SHP77 treated with DMSO at 0.1 percent for 48 hours (cell line): ENCODE measurements around the gene KLHL29.
"Not testable (repeated sequence)": the region's sequence is repeated elsewhere in the genome, so short reads cannot be mapped to it uniquely, and the experiment has no call there.

Source experiments
- DNase-seq: peaks from one replicate; lab custom pipeline; 2025; lab: John Stamatoyannopoulos, UW

The KLHL29 gene

DNA sequence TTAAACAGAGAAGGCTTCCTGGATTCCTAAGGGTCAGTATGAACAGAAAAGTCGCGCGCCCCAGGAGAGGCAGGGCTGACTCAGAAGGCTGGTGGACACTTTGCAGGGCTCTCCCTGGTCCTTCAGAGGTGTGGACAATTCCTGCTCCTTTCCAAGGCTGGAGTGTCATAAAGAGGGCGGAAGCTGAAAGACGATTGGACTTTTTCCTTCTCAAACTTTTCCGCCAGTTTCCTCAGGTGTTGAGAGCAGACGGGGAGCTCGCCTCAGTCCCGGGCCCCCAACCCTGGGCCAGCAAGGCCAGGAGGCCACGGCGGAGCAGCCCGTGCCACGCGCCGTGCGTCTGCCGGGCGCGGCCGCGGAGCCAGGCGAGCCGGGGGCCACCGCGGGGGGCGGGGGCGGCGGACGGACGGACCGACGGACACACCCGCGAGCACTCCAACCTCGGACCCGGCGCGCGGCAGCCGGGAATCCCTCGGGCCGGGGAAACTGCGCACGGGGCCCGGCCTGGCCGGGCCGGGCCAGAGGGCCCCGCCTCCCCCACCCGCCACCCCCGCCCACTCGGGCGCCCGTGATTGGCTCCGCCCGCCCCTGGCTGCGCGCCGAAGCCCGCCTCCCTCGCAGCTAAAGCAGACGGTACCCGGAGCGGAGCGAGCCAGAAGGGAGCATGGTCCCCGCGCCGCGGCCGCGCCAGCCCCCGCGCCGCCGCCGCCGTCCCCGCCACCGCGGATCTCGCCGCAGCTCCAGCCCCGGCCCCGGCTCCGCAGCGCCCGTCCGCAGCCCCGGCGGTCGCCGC is at the start of gene KLHL29:
TSS of gene KLHL29 (plus strand) at position 629 of the 793 bp plus-strand sequence. CDS start 177,018 bp downstream, outside the sequence.
- DNase-seq, result no peak

GRCh38 chr2:23335550-23335949 is 49.4 kb upstream of the KLHL29 start:
- no peak for DNase-seq

- DNase-seq, result no peak
These were observed 42.9 kb upstream of the KLHL29 start for GRCh38 chr2:23342075-23342474.

GRCh38 chr2:23346029-23346428 is 39.0 kb upstream of the KLHL29 start:
- DNase-seq, result no peak

DNA sequence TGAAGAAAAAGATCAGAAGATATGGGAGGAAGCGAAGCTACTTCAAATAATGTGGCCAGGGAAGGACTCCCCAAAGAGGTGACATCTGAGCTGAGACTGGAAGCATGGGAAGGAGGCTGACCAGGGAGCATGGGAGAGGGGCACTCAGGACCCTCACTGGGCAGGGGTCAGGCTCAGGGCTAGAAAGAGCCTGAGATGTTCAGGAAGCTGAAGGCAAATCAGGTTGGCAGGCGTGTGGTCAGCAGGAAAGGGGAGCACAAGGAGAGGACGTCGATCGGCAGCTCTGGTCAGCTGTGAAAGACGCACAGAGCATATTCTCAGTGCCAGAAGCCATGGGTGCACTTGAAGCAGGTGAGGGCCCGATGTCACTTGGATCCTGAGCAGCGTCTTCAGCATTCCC is 38.2 kb upstream of the KLHL29 start:
- no peak for DNase-seq

- no peak for DNase-seq
These were observed 37.4 kb upstream of the KLHL29 start for GRCh38 chr2:23347471-23348092.

DNA sequence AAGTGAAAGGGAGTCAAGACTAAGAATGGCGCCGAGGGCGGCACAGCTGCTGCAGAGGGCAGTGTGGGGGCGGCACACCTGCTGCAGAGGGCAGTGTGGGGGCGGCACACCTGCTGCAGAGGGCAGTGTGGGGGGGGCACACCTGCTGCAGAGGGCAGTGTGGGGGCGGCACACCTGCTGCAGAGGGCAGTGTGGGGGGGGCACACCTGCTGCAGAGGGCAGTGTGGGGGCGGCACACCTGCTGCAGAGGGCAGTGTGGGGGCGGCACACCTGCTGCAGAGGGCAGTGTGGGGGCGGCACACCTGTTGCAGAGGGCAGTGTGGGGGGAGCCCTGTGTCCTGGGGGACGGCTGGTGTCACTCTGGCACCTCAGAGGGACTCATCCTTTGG is 36.9 kb upstream of the KLHL29 start:
- not testable (repeated sequence) for DNase-seq

GRCh38 chr2:23349508-23349907 is 35.5 kb upstream of the KLHL29 start:
- DNase-seq, result no peak

GRCh38 chr2:23350041-23350791 is 34.8 kb upstream of the KLHL29 start:
- DNase-seq, result no peak

GRCh38 chr2:23350792-23351355 is 34.1 kb upstream of the KLHL29 start:
- DNase-seq, result no peak

DNA sequence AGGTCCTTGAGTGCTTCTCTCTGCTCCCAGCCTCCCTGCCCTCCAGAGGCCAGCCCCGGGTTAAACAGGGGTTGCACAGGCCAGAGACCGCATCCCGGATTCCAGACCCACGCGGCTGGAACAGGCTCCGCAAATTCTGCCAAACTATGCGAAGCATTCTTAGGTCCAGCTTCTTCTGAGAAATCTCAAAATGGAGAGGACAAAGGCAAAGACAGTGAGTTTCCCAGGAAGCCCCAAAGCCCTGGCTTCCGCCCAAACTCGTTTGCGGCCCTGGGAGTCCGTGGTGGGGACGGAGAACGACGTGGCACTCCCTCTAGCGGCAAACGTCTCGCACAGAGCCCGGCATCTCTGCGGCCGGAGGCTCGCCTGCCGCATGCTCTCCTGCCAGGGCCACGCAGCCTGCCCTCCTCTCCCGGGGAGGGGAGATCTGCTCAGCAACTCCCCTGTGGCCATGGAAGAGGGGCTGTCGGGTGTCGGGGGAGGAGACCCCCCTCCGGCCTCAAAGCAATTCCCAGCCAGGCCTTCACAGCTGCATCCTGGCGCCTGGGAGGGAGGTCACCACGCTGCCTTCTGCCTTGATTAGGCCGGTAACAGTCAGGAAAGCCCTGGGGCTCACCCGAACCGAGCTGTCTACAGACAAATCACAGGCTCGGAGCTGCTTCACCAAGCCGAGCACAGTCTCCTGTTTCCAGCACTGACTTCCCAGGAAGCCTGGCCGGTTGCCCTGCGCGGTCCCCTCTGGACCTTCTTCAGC is 33.4 kb upstream of the KLHL29 start:
- no peak for DNase-seq

DNA sequence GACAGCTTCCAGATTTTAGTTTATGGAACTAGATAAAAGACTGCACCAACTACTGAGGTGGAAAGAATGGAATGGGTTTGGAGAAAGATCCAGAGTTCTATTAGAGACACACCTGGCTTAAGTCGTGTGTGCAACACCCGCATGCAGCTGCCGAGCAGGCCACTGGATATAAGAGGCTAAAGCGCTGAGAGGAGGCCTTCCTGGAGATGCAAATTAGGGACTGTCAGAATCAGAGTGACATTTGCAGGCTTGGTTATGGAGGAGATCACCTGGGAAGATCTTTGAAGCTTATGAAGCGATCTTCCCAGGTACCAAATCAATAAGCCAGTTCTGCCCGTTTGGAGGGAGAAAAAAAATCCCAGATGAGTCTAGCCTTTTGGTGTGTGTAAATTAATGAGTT is 30.4 kb upstream of the KLHL29 start:
- no peak for DNase-seq

DNA sequence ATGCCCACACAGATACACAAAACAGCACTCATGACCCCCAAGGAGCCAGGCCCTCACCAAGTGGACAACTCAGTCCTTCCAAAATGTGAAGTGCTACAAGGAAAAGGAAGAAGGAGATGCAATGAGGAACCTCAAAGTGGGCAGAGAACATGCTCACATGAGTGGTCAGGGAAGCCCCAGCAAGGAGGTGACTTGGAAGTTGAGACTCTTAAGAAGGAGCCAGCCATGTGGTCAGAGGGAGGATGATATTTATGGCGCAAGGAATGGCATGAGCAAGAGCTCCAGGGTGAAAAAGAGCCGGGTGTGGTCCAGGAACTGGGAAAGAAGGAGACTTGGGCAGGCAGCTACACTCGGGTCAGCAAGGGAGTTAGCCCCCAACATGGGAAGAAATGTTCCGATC is 30.0 kb upstream of the KLHL29 start:
- no peak for DNase-seq

DNA sequence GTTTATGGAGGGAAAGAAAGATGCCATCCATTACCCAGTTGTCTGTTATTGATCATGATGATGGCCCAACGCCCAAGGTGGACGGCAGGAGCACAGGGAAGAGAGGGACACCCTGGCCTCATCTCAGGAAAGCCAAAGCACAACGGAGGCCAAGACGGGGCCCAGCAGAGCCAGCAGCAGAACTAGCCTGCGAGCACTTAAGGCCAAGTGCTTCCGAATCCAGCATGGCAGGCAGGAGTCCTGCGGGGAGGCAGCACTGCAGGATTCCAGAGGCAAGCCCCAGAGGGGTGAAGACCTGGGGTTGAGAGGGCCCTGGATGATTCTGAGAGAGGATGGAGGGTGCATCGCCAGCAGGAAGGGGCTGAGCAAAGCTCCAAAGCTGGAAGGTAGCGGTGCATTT is 28.3 kb upstream of the KLHL29 start:
- no peak for DNase-seq

DNA sequence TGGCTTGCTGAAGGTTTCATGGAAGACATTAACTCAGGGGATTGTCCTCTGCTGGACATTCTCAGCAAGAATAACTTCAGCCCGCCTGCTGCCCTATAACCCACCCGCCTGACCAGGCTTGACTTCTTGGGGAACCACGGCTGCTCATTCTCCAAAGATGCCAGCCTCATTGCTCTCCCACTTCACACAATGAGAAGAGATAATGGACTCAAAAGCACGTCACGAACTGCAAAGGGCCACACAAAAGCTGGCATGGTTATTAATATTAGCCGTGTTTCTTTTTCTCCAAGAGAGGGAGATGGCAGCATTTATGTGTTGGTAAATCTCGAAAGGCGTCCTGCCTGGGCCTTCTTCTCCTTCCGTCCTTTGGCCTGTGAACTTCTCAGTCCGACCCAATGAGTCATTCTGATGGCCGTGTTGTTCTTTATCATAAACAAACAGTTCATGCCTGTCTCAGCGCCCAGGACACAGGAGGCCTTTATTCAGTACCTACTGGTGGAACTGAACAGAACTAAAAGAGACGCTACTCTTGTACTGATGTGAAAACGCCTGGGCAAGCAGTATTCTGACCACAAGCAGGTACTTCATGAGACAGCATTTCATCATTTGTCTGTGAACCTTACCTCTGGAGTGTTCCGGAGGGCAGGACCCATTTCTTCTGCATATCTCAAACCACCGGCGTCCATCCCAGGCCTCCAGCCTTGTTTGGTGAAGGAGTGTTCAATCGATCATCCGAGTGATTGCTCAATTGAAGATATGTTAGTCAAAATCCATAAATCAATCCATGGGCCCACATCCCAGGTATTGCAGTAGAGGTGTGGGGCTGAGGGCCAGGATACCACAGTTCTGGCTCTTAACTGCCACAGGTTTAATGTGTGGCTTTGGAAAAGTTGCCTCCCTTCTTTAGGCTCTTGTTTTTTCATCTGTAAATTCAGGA is 25.1 kb upstream of the KLHL29 start:
- no peak for DNase-seq

DNA sequence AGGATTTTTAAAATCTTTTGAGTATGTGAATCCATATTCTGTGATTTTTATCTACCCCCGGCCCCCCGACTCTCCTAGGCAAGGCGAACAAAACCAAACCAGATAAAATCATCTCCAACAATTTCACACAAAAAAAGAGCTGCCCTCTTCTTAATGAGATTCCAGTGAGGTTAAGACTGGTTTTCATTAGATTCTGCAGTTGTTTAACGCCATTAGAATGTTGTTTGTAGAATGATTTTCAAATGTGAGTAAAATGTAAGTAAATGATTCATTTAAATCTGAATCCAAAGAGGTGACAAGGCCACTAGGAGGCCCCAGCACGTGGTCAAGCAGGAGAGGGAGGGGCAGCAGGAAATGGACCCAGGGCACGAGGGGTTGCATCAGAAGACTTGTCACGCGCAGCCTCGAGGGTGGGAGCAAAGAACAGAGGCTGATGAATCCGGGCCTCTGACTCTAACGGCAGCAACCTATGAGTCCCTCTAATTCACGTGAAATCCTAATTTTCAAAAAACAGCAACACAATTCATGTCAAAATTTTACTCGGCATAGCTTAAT is 24.3 kb upstream of the KLHL29 start:
- DNase-seq, result no peak

GRCh38 chr2:23361152-23361551 is 23.8 kb upstream of the KLHL29 start:
- DNase-seq, result no peak

- DNase-seq, result no peak
These were observed 21.7 kb upstream of the KLHL29 start for GRCh38 chr2:23363268-23363667.

GRCh38 chr2:23363831-23364230 is 21.1 kb upstream of the KLHL29 start:
- DNase-seq, result no peak

DNA sequence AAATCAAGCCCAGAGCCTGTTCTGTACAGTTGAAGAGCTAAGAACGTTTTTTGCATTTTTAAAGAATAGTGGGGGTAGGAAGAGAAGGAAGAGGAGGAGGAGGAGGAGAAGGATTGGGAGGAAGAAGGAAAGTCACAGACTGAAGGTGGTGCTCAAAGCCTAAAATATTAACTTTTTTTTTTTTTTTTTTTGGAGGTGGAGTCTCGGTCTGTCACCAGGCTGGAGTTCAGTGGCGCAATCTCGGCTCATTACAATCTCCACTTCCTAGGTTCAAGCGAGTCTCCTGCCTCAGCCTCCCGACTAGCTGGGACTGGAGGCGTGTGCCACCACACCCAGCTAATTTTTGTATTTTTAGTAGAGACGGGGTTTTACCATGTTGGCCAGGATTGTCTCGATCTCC is 18.3 kb upstream of the KLHL29 start:
- no peak for DNase-seq
